GM18519 (cell line): ENCODE results near the gene PCSK6.

ENCODE experiments used
- ATAC-seq: cut with Tn5 transposase; IDR thresholded peaks from one replicate; pipeline ENCODE4 v1.9.1; 2021; ENCODE audit warnings: mild to moderate bottlenecking, moderate library complexity; ENCODE audit not compliant: unreplicated experiment, low FRiP score

The PCSK6 gene

DNA sequence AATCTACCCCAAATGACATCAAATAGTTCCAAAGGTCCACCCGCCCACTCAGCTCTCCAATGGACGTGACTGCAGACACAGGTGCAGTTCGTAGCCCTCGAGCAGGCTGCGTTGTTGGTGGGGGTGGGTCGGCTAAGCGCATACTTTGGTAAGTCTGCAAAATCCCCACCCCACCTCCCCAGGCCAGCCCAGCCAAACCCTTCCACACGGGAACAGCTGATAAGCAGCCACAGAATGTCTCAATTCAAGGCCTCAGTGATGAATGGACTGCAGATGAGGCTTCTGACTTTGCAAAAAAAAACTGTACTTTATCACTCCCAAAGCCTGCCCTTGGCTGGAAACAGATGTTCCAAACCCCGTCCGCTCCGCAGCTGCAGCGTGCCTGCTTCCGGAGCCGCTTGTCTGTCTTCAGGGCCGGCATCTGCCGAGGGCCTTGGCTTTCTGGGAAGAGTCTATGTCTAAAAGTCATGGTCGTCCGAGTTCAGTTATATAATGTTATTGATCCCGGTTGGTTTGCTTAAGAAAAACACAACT lies 38.2 kb downstream of the PCSK6 start:
- no peak for ATAC-seq

GRCh38 chr15:101450403-101451265 lies 38.9 kb downstream of the PCSK6 start:
- no peak for ATAC-seq

DNA sequence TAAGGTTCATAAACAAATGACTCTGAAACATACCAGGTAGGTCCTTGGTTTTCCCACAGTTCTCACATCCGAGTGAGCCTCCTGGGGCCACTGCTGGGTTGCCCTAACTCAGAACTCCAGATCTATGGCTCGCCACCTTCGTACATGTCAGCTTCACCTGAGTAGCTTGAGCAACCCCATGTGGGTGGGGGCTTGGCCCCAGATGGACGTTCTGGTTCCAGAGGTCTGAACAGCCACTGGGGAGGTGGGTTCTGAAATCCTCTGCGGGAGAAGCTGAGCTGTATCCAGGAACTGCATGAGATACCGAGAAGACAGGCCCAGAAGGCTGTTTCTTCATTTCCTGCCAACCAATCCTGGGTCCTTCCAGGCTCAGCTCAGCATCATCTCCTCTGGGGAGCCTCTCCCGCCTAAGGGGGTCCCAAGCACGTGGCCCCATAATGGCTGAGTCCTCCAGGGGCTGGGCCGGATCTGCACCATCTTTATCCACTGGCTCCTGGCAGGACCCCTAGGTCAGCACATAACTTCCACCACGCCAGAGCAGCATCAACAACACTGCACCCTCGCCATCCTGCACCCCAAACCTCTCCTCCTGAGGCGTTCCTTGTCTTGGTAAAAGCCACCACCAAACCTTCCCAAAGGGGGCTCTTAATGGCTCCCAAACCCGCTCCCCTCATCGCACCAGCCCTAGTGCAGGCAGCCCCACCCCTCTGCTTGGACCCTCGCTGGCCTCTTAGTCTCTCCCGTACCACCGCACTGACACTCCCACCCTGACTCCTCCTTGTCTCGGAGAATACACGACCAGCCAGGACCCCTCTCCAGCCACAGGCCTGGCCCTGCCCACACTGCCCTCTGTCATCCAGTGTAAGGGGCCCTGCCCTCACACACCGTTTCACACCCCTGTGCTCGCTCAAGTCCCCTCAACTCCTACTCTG lies 39.8 kb downstream of the PCSK6 start:
- ATAC-seq = no peak

DNA sequence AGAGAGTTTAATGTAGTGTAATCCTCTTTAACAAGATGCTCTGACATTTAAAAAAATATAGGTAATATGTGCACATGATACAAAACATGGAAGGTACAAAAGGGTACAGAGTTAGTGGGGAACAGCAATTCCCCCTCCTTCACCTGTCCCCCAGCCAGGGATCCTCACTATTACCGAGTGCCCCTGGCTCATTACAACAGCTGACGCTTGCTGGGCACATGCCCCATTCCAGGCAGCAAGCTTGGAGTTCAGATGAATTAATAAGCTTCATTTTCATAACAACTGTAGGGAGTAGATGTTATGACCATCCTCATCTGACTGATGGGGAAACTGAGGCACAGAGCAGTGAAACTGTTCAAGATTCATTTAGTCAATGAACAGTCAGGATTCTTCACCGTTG lies 41.2 kb downstream of the PCSK6 start:
- no peak for ATAC-seq

GRCh38 chr15:101447561-101448071 lies 41.9 kb downstream of the PCSK6 start:
- no peak for ATAC-seq

GRCh38 chr15:101447168-101447533 lies 42.4 kb downstream of the PCSK6 start:
- ATAC-seq = no peak

DNA sequence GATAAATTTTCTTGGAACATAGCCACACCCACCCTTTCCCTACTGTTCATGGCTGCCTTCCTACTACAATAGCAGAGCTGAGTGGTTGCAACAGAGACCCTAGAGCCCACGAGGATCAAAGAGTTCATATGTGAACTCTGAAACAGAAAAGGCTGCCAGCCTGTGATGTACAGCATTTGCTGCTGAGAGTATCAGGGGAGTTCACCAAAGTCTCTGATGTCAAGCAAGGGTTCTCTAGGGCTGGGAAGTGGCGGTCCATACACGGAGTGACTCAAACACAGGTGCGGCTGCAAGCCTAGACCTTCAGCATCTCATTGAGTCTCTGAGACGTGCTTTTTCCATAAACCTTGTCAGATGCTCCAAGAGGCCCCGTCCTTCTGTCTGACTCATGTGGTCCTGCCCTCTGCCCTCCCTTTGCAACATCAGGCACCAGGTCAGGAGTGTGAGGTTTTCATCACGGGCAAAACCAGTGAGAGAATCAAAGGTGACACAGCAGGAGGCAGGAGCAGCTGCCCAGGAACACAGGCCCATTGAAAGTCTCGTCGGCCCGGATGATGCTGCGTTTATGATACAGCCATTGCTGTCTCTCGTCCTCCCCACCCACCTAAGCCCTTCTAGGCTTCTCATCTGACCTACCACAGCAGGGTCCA lies 42.9 kb downstream of the PCSK6 start:
- no peak for ATAC-seq

DNA sequence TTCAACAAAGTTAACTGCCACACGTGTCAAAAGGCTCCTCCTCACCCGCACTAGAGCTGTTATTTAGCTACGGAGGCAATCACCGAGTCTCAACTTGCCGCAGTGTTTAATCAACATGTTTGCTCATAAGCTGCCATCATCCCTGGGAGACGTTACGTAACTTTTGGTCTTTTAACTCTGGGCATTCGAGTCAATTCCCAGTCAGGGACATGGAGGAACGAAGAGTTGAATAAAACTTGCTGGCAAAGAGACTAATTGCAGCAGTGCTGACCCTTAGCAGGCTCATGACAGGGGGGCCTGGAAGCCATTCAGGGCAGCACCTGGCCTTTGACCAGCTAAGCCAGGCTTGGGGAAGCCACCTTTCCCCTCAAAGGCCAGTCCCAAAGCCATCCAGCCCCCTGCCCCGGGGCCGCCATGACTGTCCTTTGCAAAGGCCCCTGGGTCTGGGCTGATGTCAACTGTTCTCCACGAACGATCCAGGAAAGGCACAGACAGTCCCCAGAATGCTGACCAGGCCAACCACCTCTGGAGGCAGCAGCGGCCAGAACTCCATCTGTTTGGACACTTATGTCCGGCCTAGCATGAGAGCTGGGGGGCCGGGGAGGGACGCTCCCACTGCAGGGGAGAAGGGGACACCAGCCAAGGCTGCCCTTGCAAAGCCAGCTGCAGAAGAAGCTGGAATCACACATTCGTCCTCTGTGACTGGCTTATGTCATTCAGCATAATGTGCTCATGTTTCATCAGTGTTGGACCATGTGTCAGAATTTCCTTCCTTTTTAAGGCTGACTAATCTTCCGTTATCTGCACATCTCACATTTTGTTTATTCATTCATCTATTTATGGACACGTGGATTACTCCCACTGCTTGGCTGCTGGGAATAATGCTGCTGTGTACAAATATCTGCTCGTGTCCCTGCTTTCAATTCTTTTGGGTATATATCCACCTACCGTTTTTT lies 43.7 kb downstream of the PCSK6 start:
- ATAC-seq = no peak

GRCh38 chr15:101444807-101445508 lies 44.5 kb downstream of the PCSK6 start:
- no peak for ATAC-seq

DNA sequence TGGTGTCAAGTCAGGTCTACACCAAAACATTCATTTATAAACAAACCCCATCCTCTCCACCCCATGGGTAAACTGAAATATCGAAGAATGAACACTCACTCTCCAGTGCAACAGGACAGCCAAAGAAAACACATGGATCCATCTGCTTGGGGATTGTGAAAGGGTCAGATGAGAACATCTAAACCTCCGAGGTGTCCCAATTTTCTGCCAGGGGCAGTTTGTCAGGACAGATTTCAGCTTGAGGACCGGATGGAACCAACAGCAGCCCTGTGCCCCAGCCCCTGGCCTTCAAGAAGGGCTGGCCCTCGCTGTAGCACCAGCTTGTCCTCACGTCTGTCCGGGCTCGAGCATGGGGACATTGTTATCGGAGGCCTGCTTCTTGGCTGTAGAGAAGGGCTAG lies 45.5 kb downstream of the PCSK6 start:
- ATAC-seq = no peak

- no peak for ATAC-seq
Measured at GRCh38 chr15:101442272-101442671, 47.2 kb downstream of the PCSK6 start.

- no peak for ATAC-seq
Measured at GRCh38 chr15:101441696-101442095, 47.8 kb downstream of the PCSK6 start.

DNA sequence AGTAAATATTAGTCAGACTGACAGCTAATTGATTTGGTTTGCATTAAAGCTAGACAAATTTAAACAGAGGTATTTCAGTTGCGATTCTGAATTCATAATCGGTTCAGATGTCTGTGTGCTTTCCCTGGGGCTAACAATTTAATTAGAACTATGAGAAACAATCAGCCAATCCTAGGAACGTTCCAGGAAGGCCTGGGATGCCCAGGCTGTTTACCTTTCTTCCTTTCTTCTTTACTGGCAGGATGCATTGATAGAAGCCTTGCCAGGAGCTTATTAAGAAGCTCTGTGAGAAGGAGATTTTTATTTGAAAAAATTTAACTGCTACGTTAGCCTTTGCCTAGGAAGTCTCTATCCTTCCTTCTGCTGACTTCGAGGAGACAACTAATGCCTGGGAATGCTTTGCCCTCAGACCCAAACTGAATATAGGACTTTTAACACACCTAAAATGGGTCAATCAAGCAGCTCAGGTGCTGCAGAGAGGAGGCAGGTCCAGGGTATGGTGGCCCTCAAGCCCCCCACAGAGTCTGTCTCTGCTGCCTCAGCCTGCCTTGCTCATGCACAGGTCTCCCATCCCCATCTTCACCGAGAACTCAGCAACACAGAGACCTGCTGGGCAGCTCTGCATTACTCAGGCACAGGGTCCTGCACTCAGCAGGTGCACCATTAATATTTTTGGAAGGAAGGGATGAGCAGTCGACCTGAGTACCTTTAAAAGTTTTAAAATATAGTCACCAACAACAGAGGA lies 48.5 kb downstream of the PCSK6 start:
- ATAC-seq = no peak

DNA sequence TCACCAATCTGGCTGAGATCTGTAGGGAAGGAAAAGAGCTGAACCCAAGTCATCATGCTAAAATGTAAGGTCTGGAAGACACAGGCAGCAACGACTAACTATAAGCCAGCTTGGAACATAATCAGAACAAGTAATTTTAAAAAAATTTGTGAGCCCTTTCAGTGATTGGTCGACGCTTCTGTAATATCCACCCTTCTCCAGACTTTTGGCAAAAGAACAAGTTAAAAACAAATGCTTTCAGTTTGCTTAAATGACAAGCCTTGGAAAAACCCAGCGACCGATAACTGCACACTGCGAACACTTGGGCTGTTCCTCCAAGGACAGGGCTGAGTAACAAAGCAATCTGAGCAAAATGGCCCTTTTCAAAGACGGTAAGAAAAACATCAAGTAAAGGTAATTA lies 49.6 kb downstream of the PCSK6 start:
- no peak for ATAC-seq

DNA sequence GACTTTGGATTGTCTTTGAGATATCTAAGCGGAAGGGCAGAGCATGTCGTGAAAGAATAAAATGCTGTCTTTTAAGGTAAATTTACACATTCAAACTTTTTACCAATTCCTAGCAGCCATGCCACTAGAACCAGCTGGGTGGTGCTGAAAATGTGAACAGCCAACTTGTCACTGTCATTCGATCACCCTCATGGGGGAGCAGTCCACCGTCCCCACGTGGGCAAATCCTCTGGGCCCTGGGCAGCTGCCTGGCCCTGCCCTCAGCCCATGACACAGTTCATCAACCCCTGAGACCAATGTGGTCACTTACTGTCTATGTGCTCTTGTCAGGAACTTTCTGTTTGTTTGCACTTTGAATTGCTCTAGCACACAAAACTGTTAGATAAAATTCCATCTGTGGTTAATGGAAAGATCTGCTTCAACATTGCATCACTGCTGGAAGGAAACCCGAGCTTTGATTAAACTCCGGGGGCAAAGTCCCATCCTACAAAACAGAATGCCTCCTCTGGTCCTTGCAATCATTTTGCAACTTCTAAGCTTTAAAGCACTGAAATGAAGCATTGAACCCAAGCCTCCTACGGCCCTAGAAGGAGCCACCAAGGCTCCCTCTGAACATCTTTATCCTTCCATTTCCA lies 50.1 kb downstream of the PCSK6 start:
- ATAC-seq = no peak

DNA sequence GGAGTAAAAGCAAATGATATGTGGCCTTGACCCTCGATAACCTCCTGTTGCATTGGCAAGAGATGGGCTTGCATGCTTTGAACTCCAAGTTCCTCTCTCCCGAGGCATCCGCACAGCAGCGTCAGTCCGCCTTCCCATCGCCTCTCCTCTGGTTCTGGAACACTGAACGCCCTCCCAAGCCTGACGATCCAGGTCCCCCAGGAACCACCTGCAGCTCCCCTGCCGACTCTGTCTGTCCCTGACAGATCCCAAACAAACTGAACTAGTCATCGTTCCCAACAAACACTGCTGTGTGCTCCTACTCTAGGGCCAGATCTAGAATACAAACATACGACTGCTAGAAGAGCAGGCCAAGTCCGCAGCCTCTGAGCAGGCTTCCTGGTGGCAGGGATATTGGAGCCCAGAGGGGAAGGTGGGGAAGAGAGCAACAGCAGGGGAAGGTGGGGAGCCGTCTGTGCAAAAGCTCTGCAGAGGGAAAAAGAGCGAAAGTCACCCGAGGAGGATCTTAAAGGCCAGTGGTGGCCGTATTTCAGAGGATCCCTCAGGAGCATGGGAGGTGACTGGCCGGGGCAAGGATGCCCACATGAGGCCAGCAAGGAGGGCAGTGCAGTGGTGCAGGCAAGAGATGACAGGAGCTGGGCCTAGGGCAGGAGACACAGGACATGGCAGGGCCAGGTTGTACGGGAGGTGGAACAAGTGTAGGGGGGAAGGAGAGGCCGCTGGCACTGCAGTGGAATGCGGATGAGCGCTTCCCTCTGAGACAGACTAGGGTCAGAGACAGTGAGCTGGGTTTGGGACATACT lies 50.8 kb downstream of the PCSK6 start:
- ATAC-seq = no peak
